IMR-90 (cell line): ENCODE data around the gene AFG1L.

ENCODE experiments used
- BHLHE40 ChIP-seq: fragments of 150-350 bp; IDR thresholded peaks from 2 replicates; pipeline ENCODE4 v1.6.1; 2016; ENCODE audit warnings: mild to moderate bottlenecking, low read depth, low read length
- POLR2A ChIP-seq: IDR thresholded peaks from 2 replicates; pipeline ENCODE4 v1.6.1; 2012; ENCODE audit warnings: mild to moderate bottlenecking, low read depth, low read length
- RCOR1 ChIP-seq: IDR thresholded peaks from 2 replicates; pipeline ENCODE4 v1.6.1; 2012; ENCODE audit warnings: mild to moderate bottlenecking, low read length, improper control_type of control experiment; ENCODE audit not compliant: insufficient replicate concordance
- RFX5 ChIP-seq: IDR thresholded peaks from 2 replicates; pipeline ENCODE4 v1.8.0; 2012; ENCODE audit warnings: low read depth, mild to moderate bottlenecking, low read length, moderate library complexity
- SMC3 ChIP-seq: fragments of 150-350 bp; IDR thresholded peaks from 2 replicates; pipeline ENCODE4 v1.6.1; 2016; ENCODE audit warnings: low read depth, mild to moderate bottlenecking, antibody characterized with exemption, low read length, moderate library complexity
- TF ChIP-seq, protein P1 (sequence below): conservative IDR thresholded peaks from 2 replicates; pipeline ENCODE4 v1.5.1; 2012; ENCODE audit warnings: mild to moderate bottlenecking, low read depth, low read length, improper control_type of control experiment
- TF ChIP-seq, protein P2 (sequence below): fragments of 150-350 bp; IDR thresholded peaks from 2 replicates; pipeline ENCODE4 v1.6.1; 2017; ENCODE audit warnings: mild to moderate bottlenecking, antibody characterized with exemption, low read length, low read depth

DNA sequence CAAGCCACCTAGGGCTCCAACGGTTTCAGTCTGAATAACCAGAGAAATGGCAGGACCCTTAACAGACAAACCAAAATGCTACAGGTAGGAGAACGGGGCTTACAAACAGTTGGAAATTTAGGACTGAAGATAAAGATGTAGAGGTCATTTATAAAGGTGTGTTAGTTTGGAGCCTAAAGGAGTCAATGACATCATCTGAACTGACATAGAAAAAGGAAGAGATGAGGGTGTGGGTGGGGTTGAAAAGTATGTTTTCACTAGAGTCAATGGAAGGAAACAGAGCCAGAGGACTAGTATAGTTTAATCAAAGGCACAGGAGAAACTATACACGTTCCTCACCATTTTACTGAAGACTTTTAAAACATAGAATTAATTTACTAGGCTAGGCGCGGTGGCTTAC lies 194.8 kb downstream of the AFG1L start:
- TF ChIP-seq BHLHE40 (no peak), RFX5 (no peak), POLR2A (no peak), SMC3 (no peak), RCOR1 (no peak)
- TF ChIP-seq, protein P1, sequence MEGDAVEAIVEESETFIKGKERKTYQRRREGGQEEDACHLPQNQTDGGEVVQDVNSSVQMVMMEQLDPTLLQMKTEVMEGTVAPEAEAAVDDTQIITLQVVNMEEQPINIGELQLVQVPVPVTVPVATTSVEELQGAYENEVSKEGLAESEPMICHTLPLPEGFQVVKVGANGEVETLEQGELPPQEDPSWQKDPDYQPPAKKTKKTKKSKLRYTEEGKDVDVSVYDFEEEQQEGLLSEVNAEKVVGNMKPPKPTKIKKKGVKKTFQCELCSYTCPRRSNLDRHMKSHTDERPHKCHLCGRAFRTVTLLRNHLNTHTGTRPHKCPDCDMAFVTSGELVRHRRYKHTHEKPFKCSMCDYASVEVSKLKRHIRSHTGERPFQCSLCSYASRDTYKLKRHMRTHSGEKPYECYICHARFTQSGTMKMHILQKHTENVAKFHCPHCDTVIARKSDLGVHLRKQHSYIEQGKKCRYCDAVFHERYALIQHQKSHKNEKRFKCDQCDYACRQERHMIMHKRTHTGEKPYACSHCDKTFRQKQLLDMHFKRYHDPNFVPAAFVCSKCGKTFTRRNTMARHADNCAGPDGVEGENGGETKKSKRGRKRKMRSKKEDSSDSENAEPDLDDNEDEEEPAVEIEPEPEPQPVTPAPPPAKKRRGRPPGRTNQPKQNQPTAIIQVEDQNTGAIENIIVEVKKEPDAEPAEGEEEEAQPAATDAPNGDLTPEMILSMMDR: no peak
- TF ChIP-seq, protein P2, sequence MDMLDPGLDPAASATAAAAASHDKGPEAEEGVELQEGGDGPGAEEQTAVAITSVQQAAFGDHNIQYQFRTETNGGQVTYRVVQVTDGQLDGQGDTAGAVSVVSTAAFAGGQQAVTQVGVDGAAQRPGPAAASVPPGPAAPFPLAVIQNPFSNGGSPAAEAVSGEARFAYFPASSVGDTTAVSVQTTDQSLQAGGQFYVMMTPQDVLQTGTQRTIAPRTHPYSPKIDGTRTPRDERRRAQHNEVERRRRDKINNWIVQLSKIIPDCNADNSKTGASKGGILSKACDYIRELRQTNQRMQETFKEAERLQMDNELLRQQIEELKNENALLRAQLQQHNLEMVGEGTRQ: no peak
